ENCODE results near the gene DMD.
"Not testable (repeated sequence)": the region's sequence is repeated elsewhere in the genome, so short reads cannot be mapped to it uniquely, and the experiment has no call there.

DMD gene

GRCh38 chrX:31679861-31680260 lies 1531.5 kb downstream of the DMD start:
- no peak for DNase-seq

- DNase-seq: no peak
Measured at GRCh38 chrX:31670245-31670644, 1541.1 kb downstream of the DMD start.

GRCh38 chrX:31665454-31665853 lies 1545.9 kb downstream of the DMD start:
- no peak for DNase-seq

- no peak for DNase-seq
Measured at GRCh38 chrX:31663172-31663571, 1548.2 kb downstream of the DMD start.

GRCh38 chrX:31661280-31661810 lies 1550.0 kb downstream of the DMD start:
- no peak for DNase-seq

GRCh38 chrX:31658360-31658759 lies 1553.0 kb downstream of the DMD start:
- DNase-seq: peak in 2 of 4 experiments; percentile 39 to 59

GRCh38 chrX:31656013-31656412 lies 1555.3 kb downstream of the DMD start:
- peak in 2 of 4 experiments; percentile 34 to 48 for DNase-seq

- peak in 3 of 4 experiments; percentile 3 to 67 (median 45) for DNase-seq
Measured at GRCh38 chrX:31653422-31653821, 1557.9 kb downstream of the DMD start.

GRCh38 chrX:31652650-31653049 lies 1558.7 kb downstream of the DMD start:
- peak; percentile 3 to 60 (median 32) for DNase-seq

- no peak for DNase-seq
Measured at GRCh38 chrX:31649201-31649600, 1562.1 kb downstream of the DMD start.

- DNase-seq: no peak
Measured at GRCh38 chrX:31633349-31633748, 1578.0 kb downstream of the DMD start.

GRCh38 chrX:31629195-31629594 lies 1582.2 kb downstream of the DMD start:
- DNase-seq: peak in 2 of 4 experiments; percentile 1 to 11

GRCh38 chrX:31609130-31609529 lies 1602.2 kb downstream of the DMD start:
- DNase-seq: no peak

- DNase-seq: no peak
Measured at GRCh38 chrX:31608638-31609037, 1602.7 kb downstream of the DMD start.

GRCh38 chrX:31606771-31607170 lies 1604.6 kb downstream of the DMD start:
- DNase-seq: no peak

GRCh38 chrX:31604629-31605221 lies 1606.6 kb downstream of the DMD start:
- peak in 1 of 4 experiments; percentile 13 for DNase-seq

- DNase-seq: no peak
Measured at GRCh38 chrX:31603411-31604120, 1607.8 kb downstream of the DMD start.

- no peak for DNase-seq
Measured at GRCh38 chrX:31600823-31601222, 1610.5 kb downstream of the DMD start.

GRCh38 chrX:31593353-31593752 lies 1618.0 kb downstream of the DMD start:
- no peak for DNase-seq

- DNase-seq: no peak
Measured at GRCh38 chrX:31591355-31591754, 1620.0 kb downstream of the DMD start.

GRCh38 chrX:31590581-31591114 lies 1620.7 kb downstream of the DMD start:
- DNase-seq: no peak

- DNase-seq: no peak
Measured at GRCh38 chrX:31589503-31589902, 1621.8 kb downstream of the DMD start.

GRCh38 chrX:31588355-31588754 lies 1623.0 kb downstream of the DMD start:
- no peak for DNase-seq

- not testable (repeated sequence) for DNase-seq
Measured at GRCh38 chrX:31583892-31584291, 1627.5 kb downstream of the DMD start.

All from suppressor macrophage (primary cell).